Right lobe of liver (tissue), 6 donors: ENCODE results near the gene DCC. TPM values are rescaled to one million over a fixed set of nuclear protein-coding genes. Genes with fewer than 3 reads are reported as not detected.
A peak's percentile ranks its signal among the peaks of the same experiment; 100 is the strongest.

Experiments used
- ATAC-seq, 4 donors: fragments of 200-7000 bp; cut with Tn5 transposase; one replicate each; pipeline ENCODE4 v1.9.1; 2020; ENCODE audit warnings: mild to moderate bottlenecking in 4 of 4, moderate library complexity in 4 of 4
- DNase-seq, 3 donors: peaks; one replicate each; pipeline ENCODE4 v3.0.0-alpha.2; 2020
- H3K27ac ChIP-seq, 3 donors: fragments of 200-600 bp; one replicate each; pipeline ENCODE4 v1.8.0; 2022
- H3K27me3 ChIP-seq, 2 donors: fragments of 200-600 bp; one replicate each; pipeline ENCODE4 v1.8.0; 2022
- H3K36me3 ChIP-seq, 4 donors: fragments of 200-600 bp; sonication (generic) in 1 of 4; one replicate each; pipeline versions ENCODE4 v1.5.1 to v1.8.0; 2017 to 2022; ENCODE audit warnings: control low read depth in 1 of 4
- H3K4me1 ChIP-seq, 4 donors: fragments of 200-600 bp; sonication (generic) in 1 of 4; one replicate each; pipeline versions ENCODE4 v1.5.1 to v1.8.0; 2017 to 2022; ENCODE audit warnings: control low read depth in 1 of 4
- H3K4me3 ChIP-seq, 3 donors: fragments of 200-600 bp; one replicate each; pipeline ENCODE4 v1.8.0; 2022
- H3K9me3 ChIP-seq, 4 donors: fragments of 200-600 bp; sonication (generic) in 1 of 4; one replicate each; pipeline versions ENCODE4 v1.5.1 to v1.8.0; 2017 to 2022; ENCODE audit warnings: control low read depth in 1 of 4
- CTCF ChIP-seq, 4 donors: fragments of 200-600 bp in 3 of 4; fragments of 450-650 bp in 1 of 4; IDR thresholded peaks; one replicate each; pipeline versions ENCODE4 v1.5.1 to v1.8.0; 2016 to 2022; ENCODE audit warnings: antibody characterized with exemption in 4 of 4, mild to moderate bottlenecking in 2 of 4
- POLR2A ChIP-seq: fragments of 450-650 bp; IDR thresholded peaks from one replicate; pipeline ENCODE4 v1.6.1; 2017; ENCODE audit warnings: antibody characterized with exemption, mild to moderate bottlenecking
- WGBS: methylation state at CpG from one replicate; pipeline ENCODE4 v1.1.6; 2018; ENCODE audit warnings: low coverage, low lambda C conversion rate; ENCODE audit not compliant: insufficient coverage; ENCODE audit errors: missing lambda C conversion rate; 5-methylcytosine and 5-hydroxymethylcytosine counted together
- intact Hi-C, 2 donors: fragments of 100-400 bp; cut with DNase I; formaldehyde crosslinking; loops; one replicate each; pipeline versions ENCODE4 v1.11.2 to v1.14.1; 2022
- total RNA-seq, 6 experiments: library from RNA; depleted of rRNA in 2 of 6; stranded (reverse); fragments of >200 nt in 2 of 6; fragmentation: NEBNext Ultra II Directional in 3 of 6; extraction: Animal tissue kit (Norgen Biotek cat#: 25700) in 3 of 6; gene quantifications; one replicate each; pipeline versions ENCODE4 v1.1.0 to v1.2.4, GENCODE V29; 2016 to 2023
- donor health status: DM: no; HTN: yes; CAD: no.
- donor health status: DM: no; HTN: no; CAD: no.
- donor health status: DM: no; HTN: no; CAD: no.
- donor health status: DM: no; HTN: yes; CAD: no.
- donor health status: DM: no; HTN: yes; CAD: no.

Gene DCC
- total RNA-seq, 6 experiments from 2014 or later: 0.06 TPM; not detected in 5

GRCh38 chr18:52715991-52716390 is 376.0 kb downstream of the DCC start:
- Histone ChIP-seq H3K9me3 (no peaks in the 10 kb centered on the region), H3K4me1 (no peaks in the 10 kb centered on the region), H3K36me3 (no peaks in the 10 kb centered on the region), H3K27ac (no peak overlapping the region), H3K27me3 (no peaks in the 10 kb centered on the region), H3K4me3 (no peak overlapping the region)
- intact Hi-C loops: no loop called here
- TF ChIP-seq CTCF (IDR thresholded peaks at IDR 0.05): no peak
- no peak for TF ChIP-seq POLR2A
- ATAC-seq (no peak), DNase-seq (no peak)
- WGBS: 60% methylated on average over 6 of the region's 7 CpGs

- no peaks in the 10 kb centered on the region for H3K36me3 ChIP-seq
- intact Hi-C loops: no loop called here
- ATAC-seq: peak; percentile 49 to 76 (median 64)
- H3K27ac ChIP-seq: no peak overlapping the region
- WGBS: 15% methylated on average over 2 of the region's 3 CpGs
- DNase-seq: peak in 1 of 3 donors; percentile 50
- no peaks in the 10 kb centered on the region for H3K9me3 ChIP-seq
- no peaks in the 10 kb centered on the region for H3K4me1 ChIP-seq
- no peaks in the 10 kb centered on the region for H3K27me3 ChIP-seq
- H3K4me3 ChIP-seq: no peak overlapping the region
- TF ChIP-seq POLR2A (no peak), CTCF (IDR thresholded peaks at IDR 0.05) (peak; percentile 25 to 53 (median 37))
These were observed 377.0 kb downstream of the DCC start for GRCh38 chr18:52716973-52717372.

- WGBS: 67% methylated on average over 3 of the region's 3 CpGs
- Histone ChIP-seq H3K9me3 (no peaks in the 10 kb centered on the region), H3K36me3 (no peaks in the 10 kb centered on the region), H3K27ac (no peak overlapping the region), H3K27me3 (no peaks in the 10 kb centered on the region), H3K4me3 (no peak overlapping the region), H3K4me1 (no peaks in the 10 kb centered on the region)
- TF ChIP-seq POLR2A (no peak), CTCF (IDR thresholded peaks at IDR 0.05) (no peak)
- no peak for DNase-seq
- ATAC-seq: no peak
- intact Hi-C loops: no loop called here
These were observed 382.9 kb downstream of the DCC start for GRCh38 chr18:52722904-52723303.

- Histone ChIP-seq H3K27ac (no peak overlapping the region), H3K9me3 (no peaks in the 10 kb centered on the region), H3K27me3 (no peaks in the 10 kb centered on the region), H3K36me3 (no peaks in the 10 kb centered on the region), H3K4me1 (no peaks in the 10 kb centered on the region), H3K4me3 (no peak overlapping the region)
- DNase-seq: no peak
- no peak for ATAC-seq
- intact Hi-C loops: no loop called here
- TF ChIP-seq POLR2A (no peak), CTCF (IDR thresholded peaks at IDR 0.05) (no peak)
- 61% methylated on average over 3 of the region's 3 CpGs for WGBS
These were observed 383.6 kb downstream of the DCC start for GRCh38 chr18:52723550-52723970.

- intact Hi-C loops: no loop called here
- Histone ChIP-seq H3K27ac (no peak overlapping the region), H3K4me3 (no peak overlapping the region), H3K36me3 (no peaks in the 10 kb centered on the region), H3K27me3 (no peaks in the 10 kb centered on the region), H3K4me1 (no peaks in the 10 kb centered on the region), H3K9me3 (no peaks in the 10 kb centered on the region)
- 77% methylated on average over 3 of the region's 3 CpGs for WGBS
- DNase-seq: no peak
- TF ChIP-seq POLR2A (no peak), CTCF (IDR thresholded peaks at IDR 0.05) (no peak)
- no peak for ATAC-seq
These were observed 391.1 kb downstream of the DCC start for GRCh38 chr18:52730972-52731619.
